GM23248 (cell line): Measurements from ENCODE around the gene ADIPOR2.

Experiments used
- EZH2 ChIP-seq: fragments of 200-600 bp; sonication (generic); IDR thresholded peaks from 2 replicates; pipeline ENCODE4 v1.6.1; 2018; ENCODE audit warnings: antibody characterized with exemption, mild to moderate bottlenecking; ENCODE audit not compliant: insufficient read depth, poor library complexity, severe bottlenecking
- EZH2phosphoT487 ChIP-seq: fragments of 200-600 bp; sonication (generic); IDR thresholded peaks from 2 replicates; pipeline ENCODE4 v1.6.1; 2018; ENCODE audit warnings: antibody characterized with exemption, moderate library complexity, mild to moderate bottlenecking, low read depth; ENCODE audit not compliant: insufficient read depth

GRCh38 chr12:1803736-1804135 lies 112.9 kb downstream of the ADIPOR2 start:
- TF ChIP-seq EZH2phosphoT487, result no peak
- no peak for TF ChIP-seq EZH2
